Middle frontal gyrus (tissue), 1 donor: ENCODE measurements around the gene NIFK.
"Not testable (repeated sequence)": the region's sequence is repeated elsewhere in the genome, so short reads cannot be mapped to it uniquely, and the experiment has no call there.

Source experiments
- DNase-seq: peaks from one replicate; pipeline ENCODE4 v3.0.0-alpha.2; 2015; ENCODE audit warnings: low spot score; ENCODE audit errors: extremely low spot score

The NIFK gene

DNA sequence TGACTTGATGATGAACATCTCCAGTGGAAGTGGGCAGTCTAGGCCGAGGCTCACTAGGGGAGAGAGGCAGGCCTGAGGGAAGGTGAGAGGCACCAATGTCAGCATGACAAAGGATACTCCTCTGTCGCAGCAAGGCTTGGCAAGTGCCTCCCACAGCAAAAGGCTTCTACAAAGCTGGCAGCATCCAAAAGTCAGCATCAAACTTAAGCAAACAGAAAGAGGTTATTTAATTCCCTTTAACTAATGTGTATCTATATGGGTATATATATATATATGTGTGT, 41.6 kb downstream of the NIFK start:
- DNase-seq, result no peak

GRCh38 chr2:121694398-121695170, 42.1 kb downstream of the NIFK start:
- DNase-seq, result no peak

GRCh38 chr2:121690572-121690971, 46.1 kb downstream of the NIFK start:
- not testable (repeated sequence) for DNase-seq

DNA sequence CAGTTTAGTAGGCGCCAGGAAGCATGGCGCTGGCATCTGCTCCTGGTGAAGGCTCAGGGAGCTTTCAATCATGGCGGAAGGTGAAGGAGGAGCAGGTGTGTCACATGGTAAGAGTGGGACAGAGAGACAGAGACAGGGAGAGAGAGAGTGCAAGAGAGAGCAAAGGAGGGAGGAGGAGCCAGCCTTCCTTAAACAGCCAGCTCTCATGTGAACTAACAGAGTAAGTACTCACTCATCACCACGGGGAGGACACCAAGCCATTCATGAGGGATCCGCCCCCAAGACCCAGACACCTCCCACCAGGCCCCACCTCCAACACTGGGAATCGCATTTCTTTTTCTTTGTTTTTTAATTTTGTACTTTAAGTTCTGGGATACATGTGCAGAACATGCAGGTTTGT, 46.6 kb downstream of the NIFK start:
- DNase-seq, result no peak

DNA sequence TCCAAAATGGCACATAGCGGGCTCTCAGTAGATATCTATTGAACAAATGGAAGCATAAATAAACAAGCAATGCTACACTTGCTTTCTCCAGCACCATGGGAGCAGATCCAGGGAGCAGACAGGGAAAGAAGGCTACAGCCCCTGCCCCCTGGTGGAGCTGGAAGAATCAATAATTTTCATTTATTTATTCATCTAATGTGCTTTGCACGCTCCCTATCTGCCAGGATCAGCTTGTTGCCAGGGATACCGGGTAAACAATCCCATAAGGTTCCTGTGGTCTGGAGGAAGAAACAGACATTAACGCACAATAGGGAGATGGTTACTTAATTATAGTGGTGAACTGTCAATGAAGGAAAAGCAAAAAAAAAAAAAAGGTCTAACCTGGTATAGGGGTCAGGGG, 47.3 kb downstream of the NIFK start:
- DNase-seq, result no peak

DNA sequence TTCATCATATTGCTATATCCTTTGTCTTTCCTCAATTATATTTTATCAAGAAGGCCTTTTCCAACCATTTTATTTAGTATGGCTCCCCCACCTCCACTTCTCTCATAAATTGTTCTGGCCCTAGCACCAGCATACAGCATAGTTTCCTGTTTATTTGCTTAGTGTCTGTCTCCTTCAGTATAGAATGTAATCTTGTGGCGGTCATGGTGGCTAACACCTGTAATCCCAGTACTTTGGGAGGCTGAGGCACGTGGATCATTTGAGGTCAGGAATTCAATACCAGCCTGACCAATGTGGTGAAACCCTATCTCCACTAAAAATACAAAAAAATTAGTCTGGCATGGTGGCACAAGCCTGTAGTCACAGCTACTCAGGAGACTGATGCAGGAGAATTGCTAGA, 47.9 kb downstream of the NIFK start:
- DNase-seq, result no peak

GRCh38 chr2:121686902-121687301, 49.8 kb downstream of the NIFK start:
- no peak for DNase-seq

DNA sequence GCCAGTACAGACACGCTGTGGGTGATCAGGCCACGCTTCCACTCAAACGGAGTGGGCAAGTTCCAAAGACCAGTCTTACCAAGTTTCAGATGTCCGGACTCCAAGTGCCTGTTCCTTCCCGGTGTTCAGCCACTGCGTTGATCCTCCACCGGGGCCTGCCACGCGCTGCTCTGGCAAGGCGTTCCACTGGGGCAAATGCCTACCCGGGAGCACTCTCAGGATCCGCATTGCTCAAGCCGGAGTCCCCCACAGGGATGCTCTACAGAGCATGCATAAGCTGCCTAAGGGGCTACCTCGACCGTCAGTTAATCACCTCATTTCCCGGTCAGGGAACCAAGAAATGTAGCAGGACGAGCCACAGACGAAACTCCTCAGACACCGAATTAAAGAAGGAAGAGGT, 50.5 kb downstream of the NIFK start:
- no peak for DNase-seq

DNA sequence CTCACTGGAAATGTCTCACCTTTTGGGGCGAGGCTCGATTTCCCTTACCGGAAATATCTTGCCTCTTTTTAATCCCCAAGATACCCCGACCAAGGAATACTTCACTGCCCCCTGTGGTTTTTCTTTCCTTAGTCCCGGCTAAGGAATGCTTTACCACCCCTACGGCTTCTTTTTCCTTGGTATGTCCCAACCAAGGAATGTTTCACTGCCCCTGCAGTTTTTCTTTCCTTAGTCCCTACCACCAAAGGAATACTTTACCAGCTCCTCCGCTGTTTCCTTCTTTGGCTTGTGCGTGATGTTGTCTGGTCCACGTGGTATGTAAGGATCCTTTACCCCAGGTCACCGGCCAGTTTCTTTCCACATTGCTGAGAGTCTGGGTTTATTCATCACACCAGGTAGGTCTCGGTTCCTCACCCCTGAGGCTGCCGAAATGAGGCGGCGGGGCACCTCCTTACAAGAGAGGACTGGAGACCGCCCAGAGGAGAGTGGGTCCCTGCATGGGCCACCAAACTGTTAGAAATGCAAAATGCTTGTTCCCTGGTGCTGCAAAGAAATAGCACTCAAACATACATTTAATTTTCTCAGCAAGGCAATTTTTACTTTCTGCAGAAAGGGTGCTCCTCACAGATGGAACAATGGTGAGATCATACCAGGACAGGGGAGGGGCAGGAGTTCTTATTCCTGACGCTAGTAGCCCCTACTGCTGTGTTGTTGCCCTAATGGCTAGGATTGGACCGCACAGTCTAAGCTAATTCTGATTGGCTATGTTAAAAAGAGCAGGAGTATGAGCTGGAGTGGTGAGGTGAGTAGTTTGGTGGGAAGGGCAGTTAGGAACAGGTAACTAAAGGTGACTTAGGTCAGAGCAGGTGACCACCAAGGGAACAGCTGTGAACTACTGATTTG, 54.0 kb downstream of the NIFK start:
- DNase-seq, result no peak

DNA sequence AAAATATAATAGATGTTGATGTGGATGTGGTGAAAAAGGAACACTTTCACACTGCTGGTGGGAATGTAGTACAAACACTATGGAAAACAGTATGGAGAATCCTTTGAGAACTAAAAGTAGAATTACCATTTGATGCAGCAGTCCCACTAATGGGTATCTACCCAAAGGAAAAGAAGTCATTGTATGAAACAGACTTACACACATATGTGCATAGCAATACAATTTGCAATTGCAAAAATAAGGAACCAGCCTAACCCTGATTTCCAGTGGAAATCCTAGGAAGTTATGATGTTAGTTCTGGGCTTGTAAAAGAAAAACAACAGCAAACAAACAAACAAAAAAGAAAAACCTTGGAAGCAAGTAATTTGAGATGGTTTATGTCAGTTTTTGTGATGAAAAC, 58.8 kb downstream of the NIFK start:
- DNase-seq, result no peak
